ENCODE data around the gene RIN2. TPM values are rescaled to one million over a fixed set of nuclear protein-coding genes. Genes with fewer than 3 reads are reported as not detected.

Gene RIN2
- total and polyA plus RNA-seq, 9 of the 15 experiments (the other 6 are each of a cell fraction or from before 2014, with no cell fraction given): 0.09 TPM; not detected in 8

- TF ChIP-seq IRF1 (CRISPR knock-in tag; IDR thresholded peaks at IDR 0.05; ENCODE audit: borderline replicate concordance) (no peak), ZNF431 (CRISPR knock-in tag; IDR thresholded peaks at IDR 0.05) (no peak), U2AF1 (optimal IDR thresholded peaks at IDR 0.05; ENCODE audit: low read depth, low read length) (no peak), FOXK1 (CRISPR knock-in tag; IDR thresholded peaks at IDR 0.05; ENCODE audit: borderline replicate concordance) (no peak), FOXA3 (CRISPR knock-in tag; conservative IDR thresholded peaks at IDR 0.05 in 1 of 2, IDR thresholded peaks at IDR 0.05 in 1 of 2) (no peak), MIER1 (IDR thresholded peaks at IDR 0.05; ENCODE audit: low read depth) (no peak)
Measured at GRCh38 chr20:19737025-19737424, 21.0 kb upstream of the RIN2 start (continued).

GRCh38 chr20:19738951-19739350 lies 19.1 kb upstream of the RIN2 start:
- no peak overlapping the region for H3K27ac ChIP-seq (ENCODE audit: extremely low read depth, low read depth, low read length)
- no peaks in the 10 kb centered on the region for H4K20me1 ChIP-seq (replicated peaks; ENCODE audit: control insufficient read depth, insufficient read depth, low read length)
- DNase-seq (ENCODE audit: extremely low read depth in 1 of 4, low spot score in 3 of 4) (no peak), ATAC-seq (no peak), FAIRE-seq (no peak)
- 0% methylated on average over 5 of the region's 5 CpGs for WGBS (ENCODE audit: insufficient coverage, low coverage, missing lambda C conversion rate)
- ChIA-PET POLR2A (no interaction called here), CTCF (ENCODE audit: low intra/inter-chr PET ratio) (no interaction called here)
- in situ Hi-C loops (cut with MboI) (no loop called here), intact Hi-C loops (cut with micrococcal nuclease) (no loop called here)
- no peaks in the 10 kb centered on the region for H3K9me3 ChIP-seq (replicated peaks; ENCODE audit: control insufficient read depth, insufficient read depth, low read depth, low read length)
- H3K4me1 ChIP-seq (replicated peaks in 1 of 2; ENCODE audit: control insufficient read depth in 2 of 2, insufficient read depth in 2 of 2, low read length in 2 of 2): no peaks in the 10 kb centered on the region
- no peak overlapping the region for H3K4me2 ChIP-seq (ENCODE audit: insufficient read depth, low read length)
- H3K4me3 ChIP-seq: no peak overlapping the region
- no peak overlapping the region for H3K9ac ChIP-seq (ENCODE audit: insufficient read depth in 1 of 2, low read depth in 2 of 2, low read length in 2 of 2)
- H3K36me3 ChIP-seq (ENCODE audit: control insufficient read depth, insufficient read depth, low read length): no peaks in the 10 kb centered on the region
- no peaks in the 10 kb centered on the region; a peak in 1 of 5 replicates for H3K27me3 ChIP-seq (ENCODE audit: control insufficient read depth in 2 of 2, insufficient read depth in 2 of 2, low read length in 2 of 2)
- H3K9me1 ChIP-seq (ENCODE audit: control insufficient read depth, insufficient read depth, low read length): no peaks in the 10 kb centered on the region
- no peaks in the 10 kb centered on the region for H3K79me2 ChIP-seq (ENCODE audit: control insufficient read depth, insufficient read depth, low read length)
- H2AFZ ChIP-seq (ENCODE audit: low read depth, low read length): no peak overlapping the region
- BruUV-seq (replicated peaks): no TSS peak
- TF ChIP-seq CXXC5 (CRISPR knock-in tag; IDR thresholded peaks at IDR 0.05) (no peak), ZNF277 (CRISPR knock-in tag; IDR thresholded peaks at IDR 0.05; ENCODE audit: borderline replicate concordance) (no peak), HMBOX1 (IDR thresholded peaks at IDR 0.05) (no peak), FOXA3 (CRISPR knock-in tag; conservative IDR thresholded peaks at IDR 0.05 in 1 of 2, IDR thresholded peaks at IDR 0.05 in 1 of 2) (no peak), SAFB (IDR thresholded peaks at IDR 0.05; ENCODE audit: borderline replicate concordance, low read depth, low read length) (no peak), RBM25 (IDR thresholded peaks at IDR 0.05; ENCODE audit: low read depth, low read length, severe bottlenecking) (no peak), SNIP1 (IDR thresholded peaks at IDR 0.05; ENCODE audit: low read depth) (no peak), RBM15 (IDR thresholded peaks at IDR 0.05; ENCODE audit: insufficient read depth, low read length) (no peak), BHLHE40 (IDR thresholded peaks at IDR 0.05; ENCODE audit: low read length) (no peak), PYGO2 (tag; IDR thresholded peaks at IDR 0.05) (no peak), GATAD2B (IDR thresholded peaks at IDR 0.05; ENCODE audit: borderline replicate concordance) (no peak), ZBTB9 (CRISPR knock-in tag; IDR thresholded peaks at IDR 0.05) (no peak)
